Liver (tissue), 3 donors: ENCODE results near the gene KLHDC8A.

Experiments used
- CTCF ChIP-seq: fragments of 150-350 bp; IDR thresholded peaks from 2 replicates; pipeline ENCODE4 v1.5.1; 2017; ENCODE audit warnings: improper control_type of control experiment, low read depth, low read length; ENCODE audit not compliant: missing input control
- GABPA ChIP-seq, 2 donors: IDR thresholded peaks in 1 of 2; conservative IDR thresholded peaks in 1 of 2; 2 replicates each; pipeline ENCODE4 v1.6.1; 2016; ENCODE audit warnings: antibody characterized with exemption in 2 of 2, mild to moderate bottlenecking in 1 of 2, moderate library complexity in 1 of 2
- HNF4A ChIP-seq, 2 donors: conservative IDR thresholded peaks; 2 replicates each; pipeline ENCODE4 v1.6.1; 2016; ENCODE audit warnings: antibody characterized with exemption in 2 of 2, mild to moderate bottlenecking in 2 of 2
- HNF4G ChIP-seq: IDR thresholded peaks from 2 replicates; pipeline ENCODE4 v1.6.1; 2016; ENCODE audit warnings: antibody characterized with exemption
- YY1 ChIP-seq: IDR thresholded peaks from 2 replicates; pipeline ENCODE4 v1.6.1; 2016; ENCODE audit warnings: antibody characterized with exemption, mild to moderate bottlenecking
- donor health status: healthy.
- donor health status: healthy.

- TF ChIP-seq CTCF (no peak), GABPA (IDR thresholded peaks at IDR 0.05 in 1 of 2, conservative IDR thresholded peaks at IDR 0.05 in 1 of 2) (no peak), HNF4G (no peak), HNF4A (conservative IDR thresholded peaks at IDR 0.05) (no peak), YY1 (no peak)
Observed at GRCh38 chr1:205340676-205341075, 16.0 kb downstream of the KLHDC8A start.
